Smooth muscle cell (in vitro differentiated cells): ENCODE data around the gene SBF2. TPM values are rescaled to one million over a fixed set of nuclear protein-coding genes. Genes with fewer than 3 reads are reported as not detected.
A peak's percentile ranks its signal among the peaks of the same experiment; 100 is the strongest.

ENCODE experiments used
- DNase-seq: peaks from one replicate; lab custom pipeline; 2025; ENCODE audit not compliant: unreplicated experiment; lab: John Stamatoyannopoulos, UW
- H2AFZ ChIP-seq: fragments of 200-600 bp; sonication (generic); 2 replicates; pipeline ENCODE4 v1.6.0; 2016; ENCODE audit warnings: antibody characterized with exemption, low read depth, mild to moderate bottlenecking
- H3F3A ChIP-seq: fragments of 200-600 bp; sonication (generic); 2 replicates; pipeline ENCODE4 v1.6.0; 2017; ENCODE audit warnings: antibody characterized with exemption, low read depth
- H3K27ac ChIP-seq: fragments of 200-600 bp; sonication (generic); 2 replicates; pipeline ENCODE4 v1.5.1; 2016; ENCODE audit warnings: low read depth, mild to moderate bottlenecking
- H3K27me3 ChIP-seq: fragments of 200-600 bp; sonication (generic); 2 replicates; pipeline ENCODE4 v1.6.1; 2016; ENCODE audit warnings: low read depth, mild to moderate bottlenecking
- H3K36me3 ChIP-seq: fragments of 200-600 bp; sonication (generic); 2 replicates; pipeline ENCODE4 v1.5.1; 2016; ENCODE audit warnings: low read depth
- H3K4me1 ChIP-seq: fragments of 200-600 bp; sonication (generic); 2 replicates; pipeline ENCODE4 v1.5.1; 2016; ENCODE audit warnings: low read depth
- H3K4me2 ChIP-seq: fragments of 200-600 bp; sonication (generic); 2 replicates; pipeline ENCODE4 v1.6.0; 2016; ENCODE audit warnings: mild to moderate bottlenecking
- H3K4me3 ChIP-seq: fragments of 200-600 bp; sonication (generic); 2 replicates; pipeline ENCODE4 v1.5.1; 2016; ENCODE audit warnings: mild to moderate bottlenecking
- H3K79me2 ChIP-seq: fragments of 200-600 bp; sonication (generic); 2 replicates; pipeline ENCODE4 v1.6.0; 2016; ENCODE audit warnings: low read depth, mild to moderate bottlenecking
- H3K9ac ChIP-seq: fragments of 200-600 bp; sonication (generic); 2 replicates; pipeline ENCODE4 v1.6.0; 2016; ENCODE audit warnings: low read depth
- H3K9me3 ChIP-seq: fragments of 200-600 bp; sonication (generic); replicated peaks from 2 replicates; pipeline ENCODE4 v1.5.1; 2016; ENCODE audit warnings: low read depth
- H4K20me1 ChIP-seq: fragments of 200-600 bp; sonication (generic); 2 replicates; pipeline ENCODE4 v1.6.0; 2016; ENCODE audit warnings: low read depth
- WGBS: methylation state at CpG from one replicate; pipeline ENCODE4 v1.1.7; 2016; ENCODE audit warnings: low lambda C conversion rate; 5-methylcytosine and 5-hydroxymethylcytosine counted together
- polyA plus RNA-seq: library from polyadenylated mRNA; unstranded; fragments of >200 nt; fragmentation: Nextera tagmentation; extraction: Ambion mirVana; gene quantifications from 2 replicates; pipeline ENCODE4 v1.2.1, GENCODE V29; 2016
- total RNA-seq: library from RNA; depleted of rRNA; stranded (reverse); fragments of >200 nt; gene quantifications from 2 replicates; pipeline ENCODE4 v1.2.3, GENCODE V29; 2014
- TF ChIP-seq, protein P1 (sequence below): fragments of 200-600 bp; sonication (generic); IDR thresholded peaks from 2 replicates; pipeline ENCODE4 v1.5.1; 2017; ENCODE audit warnings: borderline replicate concordance, mild to moderate bottlenecking, antibody characterized with exemption; ENCODE audit not compliant: insufficient read depth, poor library complexity, severe bottlenecking

SBF2 gene
- total and polyA plus RNA-seq, 2 experiments from 2014 or later, result 19.0 to 80.7 TPM

DNA sequence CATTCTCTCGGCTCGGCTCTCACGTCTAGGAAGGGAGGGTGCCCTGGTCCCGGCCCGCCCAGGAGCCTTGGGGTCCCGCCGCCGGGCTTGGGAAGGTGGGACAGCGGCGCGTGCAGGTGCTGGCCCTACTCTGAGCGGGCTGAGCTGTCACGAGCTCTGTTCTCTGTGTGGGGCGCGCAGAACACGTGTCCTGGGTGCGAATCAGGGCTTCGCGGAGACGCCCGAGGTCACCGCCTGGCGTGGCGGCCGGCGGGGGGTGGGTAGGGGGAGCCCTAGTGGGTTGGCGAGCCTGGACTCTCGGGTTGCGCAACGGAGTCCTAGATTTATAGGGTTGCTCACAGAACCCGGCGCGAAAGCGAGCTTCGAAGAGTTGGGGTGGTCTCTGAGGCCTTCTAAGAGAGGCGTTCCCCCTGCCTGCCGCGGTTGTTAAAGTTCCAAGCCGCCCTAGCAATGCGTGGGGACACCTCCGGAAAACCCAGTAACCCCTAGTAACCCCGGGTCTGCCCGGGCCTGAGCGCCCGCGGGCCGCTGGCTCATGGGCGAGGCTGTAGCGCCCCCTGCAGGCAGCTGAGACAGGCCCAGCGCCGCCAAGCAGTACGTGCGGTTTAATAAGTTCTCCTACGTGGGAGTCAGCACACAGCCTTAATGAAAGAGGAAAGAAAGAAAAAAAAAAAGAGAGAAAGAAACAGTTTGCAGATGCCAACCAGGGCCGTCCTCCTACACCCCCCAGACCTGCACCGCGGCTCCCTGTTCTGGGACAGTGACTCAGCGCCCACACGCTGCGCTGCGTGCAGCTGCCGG is 13.6 kb upstream of the SBF2 start:
- Histone ChIP-seq H2AFZ (peak overlapping the region; percentile 56), H3K9me3 (no peaks in the 10 kb centered on the region), H3K4me3 (peak overlapping the region; percentile 65), H3F3A (peaks cover 6% of the 10 kb centered on the region), H3K9ac (peak overlapping the region; percentile 77), H3K4me1 (peaks cover 29% of the 10 kb centered on the region), H3K27ac (peak overlapping the region; percentile 79), H3K36me3 (no peaks in the 10 kb centered on the region), H3K79me2 (peaks cover 5% of the 10 kb centered on the region), H3K27me3 (no peaks in the 10 kb centered on the region), H4K20me1 (peaks cover 22% of the 10 kb centered on the region), H3K4me2 (peak overlapping the region; percentile 90)
- DNase-seq, result peak; percentile 70
- WGBS, result 2% methylated on average over 56 of the region's 62 CpGs
- TF ChIP-seq, protein P1, sequence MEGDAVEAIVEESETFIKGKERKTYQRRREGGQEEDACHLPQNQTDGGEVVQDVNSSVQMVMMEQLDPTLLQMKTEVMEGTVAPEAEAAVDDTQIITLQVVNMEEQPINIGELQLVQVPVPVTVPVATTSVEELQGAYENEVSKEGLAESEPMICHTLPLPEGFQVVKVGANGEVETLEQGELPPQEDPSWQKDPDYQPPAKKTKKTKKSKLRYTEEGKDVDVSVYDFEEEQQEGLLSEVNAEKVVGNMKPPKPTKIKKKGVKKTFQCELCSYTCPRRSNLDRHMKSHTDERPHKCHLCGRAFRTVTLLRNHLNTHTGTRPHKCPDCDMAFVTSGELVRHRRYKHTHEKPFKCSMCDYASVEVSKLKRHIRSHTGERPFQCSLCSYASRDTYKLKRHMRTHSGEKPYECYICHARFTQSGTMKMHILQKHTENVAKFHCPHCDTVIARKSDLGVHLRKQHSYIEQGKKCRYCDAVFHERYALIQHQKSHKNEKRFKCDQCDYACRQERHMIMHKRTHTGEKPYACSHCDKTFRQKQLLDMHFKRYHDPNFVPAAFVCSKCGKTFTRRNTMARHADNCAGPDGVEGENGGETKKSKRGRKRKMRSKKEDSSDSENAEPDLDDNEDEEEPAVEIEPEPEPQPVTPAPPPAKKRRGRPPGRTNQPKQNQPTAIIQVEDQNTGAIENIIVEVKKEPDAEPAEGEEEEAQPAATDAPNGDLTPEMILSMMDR, result peak; percentile 100

DNA sequence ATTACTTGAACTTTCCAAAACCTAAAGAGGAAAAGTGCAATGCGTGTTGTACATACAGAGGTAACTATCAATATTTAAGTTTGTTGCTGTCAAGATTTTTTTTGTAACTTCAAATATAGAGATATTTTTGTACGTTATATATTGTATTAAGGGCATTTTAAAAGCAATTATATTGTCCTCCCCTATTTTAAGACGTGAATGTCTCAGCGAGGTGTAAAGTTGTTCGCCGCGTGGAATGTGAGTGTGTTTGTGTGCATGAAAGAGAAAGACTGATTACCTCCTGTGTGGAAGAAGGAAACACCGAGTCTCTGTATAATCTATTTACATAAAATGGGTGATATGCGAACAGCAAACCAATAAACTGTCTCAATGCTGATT is 13.0 kb upstream of the SBF2 start:
- H3K27ac ChIP-seq, result peak overlapping the region; percentile 79
- H3K9me3 ChIP-seq, result no peaks in the 10 kb centered on the region
- H3K27me3 ChIP-seq, result no peaks in the 10 kb centered on the region
- no peaks in the 10 kb centered on the region for H3K36me3 ChIP-seq
- WGBS, result 5% methylated on average over 9 of the region's 9 CpGs
- TF ChIP-seq, protein P1, result no peak
- peaks cover 5% of the 10 kb centered on the region for H3K79me2 ChIP-seq
- no peak overlapping the region for H2AFZ ChIP-seq
- peak overlapping the region; percentile 90 for H3K4me2 ChIP-seq
- H3K4me1 ChIP-seq, result peaks cover 32% of the 10 kb centered on the region
- H3F3A ChIP-seq, result peaks cover 10% of the 10 kb centered on the region
- H3K9ac ChIP-seq, result peak overlapping the region; percentile 77
- H4K20me1 ChIP-seq, result peaks cover 22% of the 10 kb centered on the region
- DNase-seq, result no peak
- H3K4me3 ChIP-seq, result peak overlapping the region; percentile 65

DNA sequence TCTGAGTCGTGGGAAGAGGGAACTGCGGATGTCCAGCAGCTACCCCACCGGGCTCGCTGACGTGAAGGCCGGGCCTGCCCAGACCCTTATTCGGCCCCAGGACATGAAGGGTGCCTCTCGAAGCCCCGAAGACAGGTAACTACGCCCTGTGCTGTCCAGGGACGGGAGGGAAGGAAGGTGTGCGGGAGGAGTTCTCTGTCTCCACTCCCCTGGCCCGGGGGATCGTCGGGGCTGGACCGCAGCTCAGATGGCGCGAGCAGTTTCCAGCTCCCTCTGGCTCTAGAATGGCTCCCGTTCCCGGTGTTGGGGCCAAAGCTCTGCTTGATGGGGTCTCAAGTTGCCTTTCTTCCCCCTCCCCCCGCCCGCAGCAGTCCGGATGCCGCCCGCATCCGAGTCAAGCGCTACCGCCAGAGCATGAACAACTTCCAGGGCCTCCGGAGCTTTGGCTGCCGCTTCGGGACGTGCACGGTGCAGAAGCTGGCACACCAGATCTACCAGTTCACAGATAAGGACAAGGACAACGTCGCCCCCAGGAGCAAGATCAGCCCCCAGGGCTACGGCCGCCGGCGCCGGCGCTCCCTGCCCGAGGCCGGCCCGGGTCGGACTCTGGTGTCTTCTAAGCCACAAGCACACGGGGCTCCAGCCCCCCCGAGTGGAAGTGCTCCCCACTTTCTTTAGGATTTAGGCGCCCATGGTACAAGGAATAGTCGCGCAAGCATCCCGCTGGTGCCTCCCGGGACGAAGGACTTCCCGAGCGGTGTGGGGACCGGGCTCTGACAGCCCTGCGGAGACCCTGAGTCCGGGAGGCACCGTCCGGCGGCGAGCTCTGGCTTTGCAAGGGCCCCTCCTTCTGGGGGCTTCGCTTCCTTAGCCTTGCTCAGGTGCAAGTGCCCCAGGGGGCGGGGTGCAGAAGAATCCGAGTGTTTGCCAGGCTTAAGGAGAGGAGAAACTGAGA is 12.2 kb upstream of the SBF2 start:
- Histone ChIP-seq H3K4me2 (peak overlapping the region; percentile 90), H3K4me3 (peak overlapping the region; percentile 65), H3K9ac (peak overlapping the region; percentile 60), H3K27me3 (no peaks in the 10 kb centered on the region), H2AFZ (no peak overlapping the region), H3K9me3 (no peaks in the 10 kb centered on the region), H3K4me1 (peaks cover 39% of the 10 kb centered on the region), H3K27ac (peak overlapping the region; percentile 79), H4K20me1 (peaks cover 22% of the 10 kb centered on the region), H3K79me2 (peaks cover 5% of the 10 kb centered on the region), H3F3A (peaks cover 16% of the 10 kb centered on the region), H3K36me3 (no peaks in the 10 kb centered on the region)
- TF ChIP-seq, protein P1, result no peak
- 1% methylated on average over 65 of the region's 65 CpGs for WGBS
- no peak for DNase-seq
